ENCODE results near the gene EPN1. TPM values are rescaled to one million over a fixed set of nuclear protein-coding genes. Genes with fewer than 3 reads are reported as not detected.

Gene EPN1
- total and polyA plus RNA-seq, 8 donors = 38.4 to 102 (median 80.9) TPM

GRCh38 chr19:55697698-55698097, 22.7 kb downstream of the EPN1 start:
- no peaks in the 10 kb centered on the region for H3K27me3 ChIP-seq
- peaks cover 5 to 47% (median 34%) of the 10 kb centered on the region in 3 donors for H3K36me3 ChIP-seq
- ATAC-seq = no peak
- intact Hi-C loops (cut with DNase I) = loop anchor here in 1 of 3 donors (10.0 kb wide), 1 partner anchor 117 kb away; no protein-coding TSS in a partner anchor
- no peaks in the 10 kb centered on the region for H3K4me1 ChIP-seq
- H3K4me3 ChIP-seq = no peak overlapping the region
- no peak for FAIRE-seq
- no peak for TF ChIP-seq CTCF (IDR thresholded peaks at IDR 0.05)
- no peak overlapping the region for H3K27ac ChIP-seq
- no peaks in the 10 kb centered on the region for H3K9me3 ChIP-seq
- no peak for DNase-seq
- 87 to 95% methylated on average over 8 of the region's 8 CpGs for WGBS, 2 donors

GRCh38 chr19:55698256-55698655, 23.2 kb downstream of the EPN1 start:
- TF ChIP-seq CTCF (IDR thresholded peaks at IDR 0.05) = no peak
- ATAC-seq = no peak
- H3K9me3 ChIP-seq = no peaks in the 10 kb centered on the region
- intact Hi-C loops (cut with DNase I) = loop anchor here in 1 of 3 donors (10.0 kb wide), 1 partner anchor 117 kb away; no protein-coding TSS in a partner anchor
- no peaks in the 10 kb centered on the region for H3K4me1 ChIP-seq
- H3K27ac ChIP-seq = no peak overlapping the region
- WGBS, 2 donors = 95 to 99% methylated on average over 16 to 17 of the region's 17 CpGs
- no peak for DNase-seq
- FAIRE-seq = no peak
- peaks cover 5 to 41% (median 29%) of the 10 kb centered on the region in 3 donors for H3K36me3 ChIP-seq
- no peak overlapping the region for H3K4me3 ChIP-seq
- no peaks in the 10 kb centered on the region for H3K27me3 ChIP-seq

- FAIRE-seq = no peak
These were observed 24.2 kb downstream of the EPN1 start for GRCh38 chr19:55699221-55699620.

GRCh38 chr19:55700813-55701212, 25.8 kb downstream of the EPN1 start:
- intact Hi-C loops (cut with DNase I) = loop anchor here in 1 of 3 donors (5.0 kb wide), 1 partner anchor 111 kb away; no protein-coding TSS in a partner anchor
- Histone ChIP-seq H3K27me3 (no peaks in the 10 kb centered on the region), H3K4me1 (no peaks in the 10 kb centered on the region), H3K4me3 (no peak overlapping the region), H3K36me3 (peaks cover 4 to 16% (median 9%) of the 10 kb centered on the region in 3 donors), H3K9me3 (no peaks in the 10 kb centered on the region), H3K27ac (no peak overlapping the region)
- no peak for ATAC-seq
- no peak for DNase-seq
- TF ChIP-seq CTCF (IDR thresholded peaks at IDR 0.05) = no peak
- FAIRE-seq = no peak
- WGBS, 2 donors = 93% methylated on average over 12 of the region's 12 CpGs

More at GRCh38 chr19:55699221-55699620, 24.2 kb downstream of the EPN1 start:
- DNase-seq = no peak
- H3K27ac ChIP-seq = no peak overlapping the region
- H3K4me3 ChIP-seq = no peak overlapping the region
- no peaks in the 10 kb centered on the region for H3K4me1 ChIP-seq
- peaks cover 5 to 31% (median 24%) of the 10 kb centered on the region in 3 donors for H3K36me3 ChIP-seq
- intact Hi-C loops (cut with DNase I) = loop anchor here in 1 of 3 donors (10.0 kb wide), 1 partner anchor 116 kb away; no protein-coding TSS in a partner anchor
- WGBS, 2 donors = 84 to 88% methylated on average over 11 of the region's 11 CpGs
- H3K9me3 ChIP-seq = no peaks in the 10 kb centered on the region
- ATAC-seq = no peak
- no peak for TF ChIP-seq CTCF (IDR thresholded peaks at IDR 0.05)
- no peaks in the 10 kb centered on the region for H3K27me3 ChIP-seq

- H3K27me3 ChIP-seq = no peaks in the 10 kb centered on the region
- H3K36me3 ChIP-seq = peaks cover 0 to 3% (median 0%) of the 10 kb centered on the region in 3 donors
- ATAC-seq (peak; percentile 26 to 61 (median 48)), FAIRE-seq (no peak), DNase-seq (no peak)
- WGBS, 2 donors = 35 to 37% methylated on average over 13 of the region's 13 CpGs
- H3K4me1 ChIP-seq = no peaks in the 10 kb centered on the region
- H3K27ac ChIP-seq = no peak overlapping the region
- intact Hi-C loops (cut with DNase I) = loop anchor here in 1 of 3 donors (5.0 kb wide), 1 partner anchor 110 kb away; no protein-coding TSS in a partner anchor
- TF ChIP-seq CTCF (IDR thresholded peaks at IDR 0.05) = no peak
- H3K4me3 ChIP-seq = no peak overlapping the region
- H3K9me3 ChIP-seq = no peaks in the 10 kb centered on the region
These were observed 27.2 kb downstream of the EPN1 start for GRCh38 chr19:55702131-55702627.

All from pancreas (tissue), 10 donors.